HEK293T (cell line): Measurements from ENCODE around the gene ARPC5.

ENCODE experiments used
- ELF4 ChIP-seq: fragments of 450-650 bp; IDR thresholded peaks from 2 replicates; pipeline ENCODE4 v1.6.1; 2017; ENCODE audit warnings: antibody characterized with exemption
- FOXK2 ChIP-seq: fragments of 450-650 bp; IDR thresholded peaks from 2 replicates; pipeline ENCODE4 v1.6.1; 2016; ENCODE audit warnings: mild to moderate bottlenecking
- LEF1 ChIP-seq: fragments of 450-650 bp; IDR thresholded peaks from 2 replicates; pipeline ENCODE4 v1.6.1; 2017; ENCODE audit warnings: mild to moderate bottlenecking, borderline replicate concordance
- PKNOX1 ChIP-seq: fragments of 450-650 bp; IDR thresholded peaks from 2 replicates; pipeline ENCODE4 v1.6.1; 2016
- SP1 ChIP-seq: fragments of 450-650 bp; IDR thresholded peaks from 2 replicates; pipeline ENCODE4 v1.6.1; 2017
- SUZ12 ChIP-seq: fragments of 450-650 bp; IDR thresholded peaks from 2 replicates; pipeline ENCODE4 v1.6.1; 2016; ENCODE audit warnings: mild to moderate bottlenecking
- ZNF384 ChIP-seq: fragments of 450-650 bp; IDR thresholded peaks from 2 replicates; pipeline ENCODE4 v1.6.1; 2016

- no peak for TF ChIP-seq SUZ12
- no peak for TF ChIP-seq ELF4
- no peak for TF ChIP-seq ZNF384
- no peak for TF ChIP-seq LEF1
- no peak for TF ChIP-seq FOXK2
- TF ChIP-seq SP1, result no peak
- TF ChIP-seq PKNOX1, result no peak
Observed at GRCh38 chr1:183632964-183633363, 2.6 kb downstream of the ARPC5 start.
